ENCODE measurements around the gene CTNNBL1. TPM values are rescaled to one million over a fixed set of nuclear protein-coding genes. Genes with fewer than 3 reads are reported as not detected.

The CTNNBL1 gene
- total RNA-seq, 1 donor = 23.3 TPM

GRCh38 chr20:37777988-37778659 lies 84.3 kb downstream of the CTNNBL1 start:
- no peak overlapping the region for H3K4me3 ChIP-seq (ENCODE audit: low read depth, low read length)
- DNase-seq (ENCODE audit: low read depth) = no peak
- no peak for TF ChIP-seq CTCF (IDR thresholded peaks at IDR 0.05; ENCODE audit: insufficient read depth, low read depth, low read length)

- H3K4me3 ChIP-seq (ENCODE audit: low read depth, low read length) = no peak overlapping the region
- TF ChIP-seq CTCF (IDR thresholded peaks at IDR 0.05; ENCODE audit: insufficient read depth, low read depth, low read length) = no peak
- no peak for DNase-seq (ENCODE audit: low read depth)
Measured at GRCh38 chr20:37781626-37782025, 87.8 kb downstream of the CTNNBL1 start.

GRCh38 chr20:37786043-37786442 lies 92.2 kb downstream of the CTNNBL1 start:
- H3K4me3 ChIP-seq (ENCODE audit: low read depth, low read length) = no peak overlapping the region
- TF ChIP-seq CTCF (IDR thresholded peaks at IDR 0.05; ENCODE audit: insufficient read depth, low read depth, low read length) = no peak
- DNase-seq (ENCODE audit: low read depth) = no peak

- TF ChIP-seq CTCF (IDR thresholded peaks at IDR 0.05; ENCODE audit: insufficient read depth, low read depth, low read length) = no peak
- H3K4me3 ChIP-seq (ENCODE audit: low read depth, low read length) = no peak overlapping the region
- no peak for DNase-seq (ENCODE audit: low read depth)
Measured at GRCh38 chr20:37789408-37789807, 95.6 kb downstream of the CTNNBL1 start.

- DNase-seq (ENCODE audit: low read depth) = no peak
- no peak for TF ChIP-seq CTCF (IDR thresholded peaks at IDR 0.05; ENCODE audit: insufficient read depth, low read depth, low read length)
- no peak overlapping the region for H3K4me3 ChIP-seq (ENCODE audit: low read depth, low read length)
Measured at GRCh38 chr20:37790900-37791299, 97.1 kb downstream of the CTNNBL1 start.

GRCh38 chr20:37796121-37796520 lies 102.3 kb downstream of the CTNNBL1 start:
- no peak for TF ChIP-seq CTCF (IDR thresholded peaks at IDR 0.05; ENCODE audit: insufficient read depth, low read depth, low read length)
- DNase-seq (ENCODE audit: low read depth) = no peak

GRCh38 chr20:37796733-37797132 lies 102.9 kb downstream of the CTNNBL1 start:
- no peak for DNase-seq (ENCODE audit: low read depth)
- TF ChIP-seq CTCF (IDR thresholded peaks at IDR 0.05; ENCODE audit: insufficient read depth, low read depth, low read length) = no peak
- no peak overlapping the region for H3K4me3 ChIP-seq (ENCODE audit: low read depth, low read length)

More at GRCh38 chr20:37796121-37796520, 102.3 kb downstream of the CTNNBL1 start:
- no peak overlapping the region for H3K4me3 ChIP-seq (ENCODE audit: low read depth, low read length)

All from fibroblast of villous mesenchyme (primary cell).